OCI-LY3 (cell line): ENCODE results near the gene ARNT2.
"Not testable (repeated sequence)": the region's sequence is repeated elsewhere in the genome, so short reads cannot be mapped to it uniquely, and the experiment has no call there.

ENCODE experiments used
- H2AFZ ChIP-seq: fragments of 200-600, 300-600 bp; shearing (Covaris generic); 2 replicates; pipeline ENCODE4 v1.6.0; 2014; ENCODE audit warnings: antibody characterized with exemption, low read depth, low read length
- H3K27ac ChIP-seq: fragments of 200-600, 300-600 bp; sonication (generic); 2 replicates; pipeline ENCODE4 v1.5.1; 2014; ENCODE audit warnings: mild to moderate bottlenecking, low read length, moderate library complexity, mixed read lengths
- H3K27me3 ChIP-seq: fragments of 200-600, 300-600 bp; sonication (generic); 2 replicates; pipeline ENCODE4 v1.6.1; 2014; ENCODE audit warnings: low read depth, low read length, mixed read lengths
- H3K36me3 ChIP-seq: fragments of 200-600, 300-600 bp; sonication (generic); replicated peaks from 2 replicates; pipeline ENCODE3; 2014; ENCODE audit warnings: low read depth, low read length, mixed read lengths
- H3K4me1 ChIP-seq: fragments of 300-600, 200-600 bp; sonication (generic); 2 replicates; pipeline ENCODE4 v1.6.1; 2014; ENCODE audit warnings: low read length, mixed read lengths
- H3K4me2 ChIP-seq: fragments of 200-600, 300-600 bp; sonication (generic); 2 replicates; pipeline ENCODE4 v1.6.1; 2014; ENCODE audit warnings: low read length, mixed read lengths
- H3K4me3 ChIP-seq: fragments of 300-600, 200-600 bp; sonication (generic); 2 replicates; pipeline ENCODE4 v1.5.1; 2014; ENCODE audit warnings: antibody characterized with exemption, mild to moderate bottlenecking, low read length, moderate library complexity
- H3K79me2 ChIP-seq: fragments of 300-600, 200-600 bp; shearing (Covaris generic); 2 replicates; pipeline ENCODE4 v1.6.1; 2014; ENCODE audit warnings: mild to moderate bottlenecking, low read length, mixed read lengths
- H3K9ac ChIP-seq: fragments of 300-600, 200-600 bp; shearing (Covaris generic); 2 replicates; pipeline ENCODE4 v1.6.0; 2014; ENCODE audit warnings: mild to moderate bottlenecking, low read length, moderate library complexity
- H3K9me3 ChIP-seq: fragments of 200-600, 300-600 bp; shearing (Covaris generic); 2 replicates; pipeline ENCODE4 v1.6.1; 2014; ENCODE audit warnings: low read length, mixed read lengths; ENCODE audit not compliant: insufficient read depth
- H4K20me1 ChIP-seq: fragments of 200-600, 300-600 bp; sonication (generic); 2 replicates; pipeline ENCODE4 v1.6.1; 2016; ENCODE audit warnings: low read length, mixed read lengths; ENCODE audit not compliant: insufficient read depth
- CTCF ChIP-seq: fragments of 200-600, 300-600 bp; sonication (generic); IDR thresholded peaks from 2 replicates; pipeline ENCODE4 v1.5.1; 2014; ENCODE audit warnings: antibody characterized with exemption, low read length, low read depth
- EZH2phosphoT487 ChIP-seq: fragments of 200-600 bp; shearing (Covaris generic); IDR thresholded peaks from 2 replicates; pipeline ENCODE4 v1.6.1; 2018; ENCODE audit warnings: antibody characterized with exemption, mixed run types, low read depth

The ARNT2 gene

GRCh38 chr15:80640531-80641121 lies 236.4 kb downstream of the ARNT2 start:
- no peaks in the 10 kb centered on the region for H3K4me1 ChIP-seq
- H3K27me3 ChIP-seq = no peaks in the 10 kb centered on the region
- H3K36me3 ChIP-seq = no peaks in the 10 kb centered on the region
- no peak overlapping the region for H3K9ac ChIP-seq
- no peaks in the 10 kb centered on the region for H4K20me1 ChIP-seq
- TF ChIP-seq CTCF = no peak
- no peak for TF ChIP-seq EZH2phosphoT487
- H3K4me3 ChIP-seq = no peak overlapping the region
- H3K27ac ChIP-seq = no peak overlapping the region
- H3K9me3 ChIP-seq = peaks cover 7% of the 10 kb centered on the region; the same call in 1 of the 2 replicates
- H3K79me2 ChIP-seq = no peaks in the 10 kb centered on the region
- H2AFZ ChIP-seq = no peak overlapping the region
- no peak overlapping the region for H3K4me2 ChIP-seq

GRCh38 chr15:80641384-80641783 lies 237.2 kb downstream of the ARNT2 start:
- Histone ChIP-seq H3K27me3 (no peaks in the 10 kb centered on the region), H3K4me2 (no peak overlapping the region), H3K27ac (no peak overlapping the region), H4K20me1 (no peaks in the 10 kb centered on the region), H3K4me3 (no peak overlapping the region), H3K4me1 (no peaks in the 10 kb centered on the region), H3K36me3 (no peaks in the 10 kb centered on the region), H3K9ac (no peak overlapping the region), H2AFZ (no peak overlapping the region), H3K79me2 (no peaks in the 10 kb centered on the region), H3K9me3 (peaks cover 10% of the 10 kb centered on the region)
- TF ChIP-seq EZH2phosphoT487 (no peak), CTCF (no peak)

- H3K36me3 ChIP-seq = no peaks in the 10 kb centered on the region
- no peak overlapping the region for H2AFZ ChIP-seq
- H3K79me2 ChIP-seq = no peaks in the 10 kb centered on the region
- TF ChIP-seq EZH2phosphoT487 (no peak), CTCF (no peak)
- H3K27me3 ChIP-seq = no peaks in the 10 kb centered on the region
- no peaks in the 10 kb centered on the region for H3K4me1 ChIP-seq
- no peak overlapping the region for H3K27ac ChIP-seq
- H3K9me3 ChIP-seq = peaks cover 16% of the 10 kb centered on the region
- no peak overlapping the region for H3K9ac ChIP-seq
- no peak overlapping the region for H3K4me2 ChIP-seq
- H4K20me1 ChIP-seq = no peaks in the 10 kb centered on the region
- no peak overlapping the region for H3K4me3 ChIP-seq
These were observed 239.3 kb downstream of the ARNT2 start for GRCh38 chr15:80643431-80643951.

GRCh38 chr15:80645494-80646065 lies 241.4 kb downstream of the ARNT2 start:
- Histone ChIP-seq H3K9me3 (peaks cover 15% of the 10 kb centered on the region), H2AFZ (no peak overlapping the region)

GRCh38 chr15:80647424-80647823 lies 243.2 kb downstream of the ARNT2 start:
- H3K36me3 ChIP-seq, H3K9ac ChIP-seq, H2AFZ ChIP-seq, H4K20me1 ChIP-seq, H3K27ac ChIP-seq, H3K4me1 ChIP-seq, H3K27me3 ChIP-seq, H3K4me3 ChIP-seq, H3K4me2 ChIP-seq, H3K79me2 ChIP-seq: not testable (repeated sequence)
- H3K9me3 ChIP-seq = peaks cover 19% of the 10 kb centered on the region

More at GRCh38 chr15:80645494-80646065, 241.4 kb downstream of the ARNT2 start:
- no peaks in the 10 kb centered on the region for H3K79me2 ChIP-seq
- no peak overlapping the region for H3K9ac ChIP-seq
- no peaks in the 10 kb centered on the region for H4K20me1 ChIP-seq
- no peak overlapping the region for H3K27ac ChIP-seq
- H3K4me2 ChIP-seq = no peak overlapping the region
- no peaks in the 10 kb centered on the region for H3K27me3 ChIP-seq
- TF ChIP-seq CTCF = no peak
- no peak for TF ChIP-seq EZH2phosphoT487
- no peak overlapping the region for H3K4me3 ChIP-seq
- H3K4me1 ChIP-seq = no peaks in the 10 kb centered on the region
- no peaks in the 10 kb centered on the region for H3K36me3 ChIP-seq
